Measurements from ENCODE around the gene EMC10.

Gene EMC10

DNA sequence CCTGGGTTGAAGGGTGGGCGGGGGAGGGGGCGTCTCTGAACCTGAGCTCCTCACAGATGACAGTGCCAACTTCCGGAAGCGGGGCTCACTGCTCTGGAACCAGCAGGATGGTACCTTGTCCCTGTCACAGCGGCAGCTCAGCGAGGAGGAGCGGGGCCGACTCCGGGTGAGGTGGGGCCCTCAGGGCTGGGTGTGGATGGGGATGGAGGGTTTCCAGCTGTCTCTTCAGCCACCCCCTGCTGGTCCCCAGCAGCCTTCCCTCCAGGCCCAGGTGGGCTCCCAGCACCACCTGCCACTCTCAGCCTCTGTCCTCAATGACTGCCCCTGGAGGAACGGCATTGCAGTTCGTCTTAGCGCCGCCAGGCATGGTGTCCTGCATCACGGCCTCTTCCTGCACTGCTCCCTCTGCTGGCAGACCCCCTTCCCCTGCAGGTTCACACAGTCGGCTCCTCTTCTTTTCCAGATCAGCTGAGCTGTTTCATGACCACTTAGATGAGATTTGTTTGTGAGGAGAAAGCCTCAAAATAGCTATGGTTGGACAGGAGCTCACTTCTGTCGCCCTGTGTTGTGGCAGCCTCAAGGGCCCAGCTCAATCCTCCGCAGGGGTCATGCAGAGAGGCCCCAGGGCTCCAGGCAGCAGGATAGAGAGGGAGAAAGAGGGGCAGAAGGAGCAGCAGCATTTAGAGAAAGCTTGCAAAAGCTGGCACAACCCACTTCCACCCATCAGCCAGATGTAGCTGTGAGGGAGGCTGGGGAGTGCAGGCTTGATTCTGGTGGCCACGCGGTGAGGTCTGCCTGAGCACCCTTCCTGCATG is 2.8 kb downstream of the EMC10 start:
- no peak for DNase-seq (ENCODE audit: low read depth)

DNA sequence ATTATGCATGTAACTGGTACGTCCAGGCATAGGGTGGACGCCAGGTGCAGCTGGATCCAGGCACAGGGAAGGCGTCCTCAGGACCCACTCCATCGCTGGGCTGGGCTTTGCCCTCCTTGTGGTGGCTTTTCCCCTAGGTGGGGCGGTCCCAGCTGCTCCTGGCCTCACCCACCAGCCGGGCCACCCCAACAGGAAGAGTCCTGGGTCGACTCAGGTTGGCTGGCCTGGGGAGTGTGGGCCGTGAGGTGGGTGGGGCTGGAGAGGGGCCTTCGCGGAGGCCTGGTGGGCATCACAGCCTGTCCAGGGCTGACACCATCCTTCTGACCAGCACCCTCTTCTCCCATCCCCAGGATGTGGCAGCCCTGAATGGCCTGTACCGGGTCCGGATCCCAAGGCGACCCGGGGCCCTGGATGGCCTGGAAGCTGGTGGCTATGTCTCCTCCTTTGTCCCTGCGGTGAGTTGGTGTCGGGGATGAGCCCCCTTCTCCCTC is 3.5 kb downstream of the EMC10 start:
- no peak for DNase-seq (ENCODE audit: low read depth)

DNA sequence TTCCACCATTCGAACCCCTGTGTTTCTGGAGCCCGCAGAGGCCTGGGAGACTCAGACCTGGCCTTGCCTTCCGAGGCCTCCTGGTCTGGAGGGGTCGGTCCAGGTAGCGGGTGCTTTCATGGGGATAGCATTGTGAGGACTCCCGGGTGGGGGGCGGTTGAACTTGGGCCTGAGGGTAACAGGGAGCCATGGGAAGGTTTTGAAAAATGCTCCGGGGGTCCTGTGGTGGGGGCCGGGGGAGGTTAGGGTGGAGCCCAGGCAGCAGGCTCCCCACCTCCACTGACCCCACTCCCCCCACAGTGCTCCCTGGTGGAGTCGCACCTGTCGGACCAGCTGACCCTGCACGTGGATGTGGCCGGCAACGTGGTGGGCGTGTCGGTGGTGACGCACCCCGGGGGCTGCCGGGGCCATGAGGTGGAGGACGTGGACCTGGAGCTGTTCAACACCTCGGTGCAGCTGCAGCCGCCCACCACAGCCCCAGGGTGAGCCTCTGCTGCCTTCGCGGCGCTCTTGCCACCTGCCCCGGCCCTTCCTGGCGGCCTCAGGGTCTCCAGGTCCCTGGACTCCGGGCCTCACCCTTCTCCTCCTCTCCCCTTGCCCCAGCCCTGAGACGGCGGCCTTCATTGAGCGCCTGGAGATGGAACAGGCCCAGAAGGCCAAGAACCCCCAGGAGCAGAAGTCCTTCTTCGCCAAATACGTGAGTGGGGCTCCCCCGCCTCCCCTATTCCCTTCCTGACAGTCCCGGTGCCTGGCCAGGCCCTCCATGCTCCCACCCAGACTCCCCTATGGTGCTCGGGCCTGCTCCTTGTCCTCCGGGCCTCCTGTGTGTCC is 4.2 kb downstream of the EMC10 start:
- no peak for DNase-seq (ENCODE audit: low read depth)

DNA sequence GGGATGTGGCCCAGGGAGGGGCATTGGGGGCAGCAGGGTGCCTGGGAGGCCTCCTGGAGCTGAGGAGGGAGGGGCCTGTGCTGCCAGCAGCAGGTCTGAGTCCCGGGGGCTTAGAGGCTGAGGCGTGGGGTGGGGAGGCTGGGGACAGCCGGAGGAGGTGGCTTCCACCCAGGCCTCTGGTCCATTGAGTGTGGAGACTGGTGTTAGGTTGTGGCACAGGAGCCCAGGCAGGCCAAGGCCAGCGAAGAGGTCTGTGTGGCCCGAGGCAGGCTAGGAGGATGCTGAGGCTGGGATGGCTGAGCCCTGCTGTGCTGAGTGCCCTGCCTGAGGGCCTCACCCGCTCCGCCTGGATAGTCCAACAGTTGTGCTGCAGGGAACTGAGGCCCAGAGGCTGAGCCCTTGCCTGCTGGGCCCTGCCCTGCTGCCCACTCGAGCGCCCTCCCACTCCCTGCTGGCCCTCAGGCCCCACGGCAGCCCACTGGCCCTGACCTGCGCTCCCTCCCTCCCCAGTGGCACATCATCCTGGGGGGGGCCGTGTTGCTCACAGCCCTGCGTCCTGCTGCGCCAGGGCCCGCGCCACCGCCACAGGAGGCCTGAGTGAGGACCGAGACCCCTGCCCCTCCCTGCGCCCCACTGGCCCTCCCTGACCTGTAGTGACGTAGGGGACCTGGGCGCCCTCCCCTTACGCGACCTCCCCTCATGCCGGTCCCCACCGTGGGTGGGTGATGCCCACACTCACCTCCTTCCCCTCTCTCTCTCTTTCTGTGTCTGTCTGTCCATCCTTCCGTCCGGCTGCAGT is 5.2 kb downstream of the EMC10 start:
- no peak for DNase-seq (ENCODE audit: low read depth)

DNA sequence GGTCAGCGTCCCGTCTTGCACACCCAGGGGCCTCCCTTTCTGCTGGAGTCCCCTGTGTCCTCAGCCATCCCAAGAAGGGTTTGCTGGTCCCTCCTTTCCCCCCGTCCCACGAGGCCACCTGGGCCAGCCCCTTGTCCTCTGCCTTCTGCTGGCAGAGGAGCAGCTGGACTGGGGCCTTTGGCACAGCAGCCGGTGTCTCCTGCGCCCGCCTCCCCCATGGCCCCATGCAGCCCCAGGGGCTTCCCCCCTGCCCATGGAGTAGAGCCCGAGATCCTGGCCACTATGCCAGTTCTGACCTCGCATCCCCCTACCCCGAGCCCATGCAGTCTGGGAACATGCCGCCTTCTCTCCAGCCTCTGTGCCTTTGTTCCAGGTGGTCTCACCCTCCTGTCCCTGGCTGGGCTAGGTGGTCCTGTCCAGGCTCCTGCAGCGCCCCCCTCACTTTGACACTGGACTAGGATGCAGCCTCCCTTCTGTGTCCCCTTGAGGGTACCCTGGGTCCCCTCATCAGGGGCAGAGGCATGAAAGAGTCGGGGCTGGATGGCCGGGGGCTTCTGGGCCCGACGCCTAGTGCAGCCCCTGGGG is 6.1 kb downstream of the EMC10 start:
- DNase-seq (ENCODE audit: low read depth) = no peak

DNA sequence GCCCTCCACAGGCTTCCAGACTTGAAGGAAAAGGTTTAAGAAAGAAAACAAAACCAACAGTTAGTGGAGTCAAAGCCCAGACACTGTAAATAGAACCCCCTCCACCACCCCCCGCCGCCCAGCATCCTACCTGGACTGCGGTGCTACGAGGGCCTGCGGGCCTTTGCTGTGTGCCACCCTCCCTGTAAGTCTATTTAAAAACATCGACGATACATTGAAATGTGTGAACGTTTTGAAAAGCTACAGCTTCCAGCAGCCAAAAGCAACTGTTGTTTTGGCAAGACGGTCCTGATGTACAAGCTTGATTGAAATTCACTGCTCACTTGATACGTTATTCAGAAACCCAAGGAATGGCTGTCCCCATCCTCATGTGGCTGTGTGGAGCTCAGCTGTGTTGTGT is 6.6 kb downstream of the EMC10 start:
- DNase-seq (ENCODE audit: low read depth) = no peak

DNA sequence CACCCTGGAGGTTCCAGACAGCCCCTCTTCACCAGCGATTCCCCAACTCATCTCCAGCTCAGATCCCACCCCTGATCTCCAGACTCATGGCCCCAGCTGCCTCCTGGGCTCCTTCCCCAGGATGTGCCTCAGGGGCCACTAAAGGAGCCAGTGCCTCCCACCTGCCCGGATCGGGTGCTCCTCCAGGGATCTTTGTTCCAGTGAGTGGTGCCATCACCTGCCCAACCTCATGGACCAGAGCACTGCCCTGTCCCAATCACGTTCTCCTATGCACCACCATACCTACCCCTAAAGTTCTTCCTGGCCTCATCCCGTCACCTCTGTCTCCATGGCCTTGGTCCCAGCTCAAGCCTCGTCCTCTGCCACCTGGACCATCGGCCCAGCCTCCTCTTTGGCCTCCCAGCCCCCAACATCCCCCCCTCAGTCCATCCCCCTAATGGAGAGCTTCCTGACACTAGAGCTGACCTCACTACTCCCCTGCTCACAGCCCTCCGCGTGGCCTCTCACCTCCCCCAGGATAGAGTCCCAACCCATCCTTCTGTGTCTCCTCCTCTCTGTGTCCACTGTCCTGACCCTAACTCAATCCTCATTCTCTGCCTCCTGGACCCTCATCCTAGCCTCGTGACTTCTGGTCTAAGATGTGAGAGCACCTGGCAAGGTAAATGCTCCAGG is 9.1 kb downstream of the EMC10 start:
- no peak for DNase-seq (ENCODE audit: low read depth)

DNA sequence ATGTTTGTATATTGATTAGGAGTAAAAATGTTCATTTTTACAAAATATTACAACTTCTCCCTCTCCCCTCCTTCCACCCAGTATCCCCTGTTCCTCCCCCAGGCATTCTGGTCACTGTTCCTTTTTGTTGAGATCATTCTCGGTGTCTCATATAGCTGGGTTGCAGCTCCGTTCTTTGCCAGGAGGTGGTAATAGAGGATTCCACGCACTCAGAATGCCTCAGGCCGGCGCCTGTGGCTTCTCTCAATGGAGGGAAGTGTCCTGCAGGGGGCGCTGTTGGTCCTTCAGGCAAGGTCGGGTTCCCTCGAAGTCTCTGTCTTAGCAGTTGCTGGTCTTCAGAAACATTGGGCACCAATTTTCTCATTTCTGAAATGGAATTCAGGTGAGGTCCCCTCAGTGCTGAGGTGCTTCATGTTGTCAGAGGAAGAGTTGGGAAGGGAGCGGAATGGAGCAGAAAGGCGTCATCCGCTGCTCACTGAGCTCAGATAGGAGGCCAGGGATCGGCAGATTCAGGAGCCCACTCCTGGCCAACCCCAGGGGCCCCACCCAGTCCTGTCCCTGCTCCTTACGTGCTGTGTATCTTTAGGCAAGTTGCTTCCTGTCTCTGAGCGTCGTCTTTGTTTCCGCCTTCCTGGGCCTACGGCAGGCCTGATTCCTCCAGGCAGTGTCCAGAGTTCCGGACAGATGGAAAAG is 10.7 kb downstream of the EMC10 start:
- DNase-seq (ENCODE audit: low read depth) = no peak

DNA sequence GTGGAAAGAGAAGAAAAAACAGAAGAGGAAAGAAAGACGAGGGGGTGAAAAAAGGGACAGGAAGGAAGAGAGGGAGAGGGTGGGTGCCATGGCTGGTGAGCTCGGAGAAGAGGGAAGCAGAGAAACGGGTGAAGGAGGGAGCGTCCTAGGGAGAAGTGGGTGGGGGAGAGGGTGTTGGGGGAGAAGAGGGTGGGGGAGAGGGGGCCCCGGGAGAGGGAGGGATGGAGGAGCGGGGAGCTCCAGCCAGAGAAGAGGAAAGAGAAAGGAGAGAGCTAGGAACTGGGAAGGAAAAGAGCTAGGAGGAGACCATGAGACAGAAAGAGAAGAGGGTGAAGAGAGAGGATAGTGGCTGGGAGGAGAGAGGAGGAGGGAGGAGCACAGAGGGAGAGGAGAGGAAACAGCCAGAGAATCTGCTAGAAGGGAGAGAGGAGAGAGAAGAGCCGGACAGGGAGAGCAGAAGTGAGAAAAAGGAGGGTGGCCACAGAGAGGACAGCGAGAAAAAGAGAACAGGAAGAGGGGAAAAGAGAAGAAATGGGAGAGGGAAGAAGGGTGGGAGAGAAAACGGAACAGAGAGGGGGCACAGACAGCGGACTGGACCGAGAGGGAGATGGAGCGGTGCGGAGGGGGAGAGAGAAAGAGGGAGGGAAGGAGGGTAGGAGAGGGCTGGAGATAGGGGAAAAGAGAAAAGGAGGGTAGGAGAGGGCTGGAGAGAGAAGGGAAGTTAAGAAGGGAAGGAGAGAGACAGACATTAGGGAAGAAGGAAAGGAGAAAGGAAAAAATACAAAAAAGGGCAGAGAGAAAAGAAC is 12.3 kb downstream of the EMC10 start:
- no peak for DNase-seq (ENCODE audit: low read depth)

DNA sequence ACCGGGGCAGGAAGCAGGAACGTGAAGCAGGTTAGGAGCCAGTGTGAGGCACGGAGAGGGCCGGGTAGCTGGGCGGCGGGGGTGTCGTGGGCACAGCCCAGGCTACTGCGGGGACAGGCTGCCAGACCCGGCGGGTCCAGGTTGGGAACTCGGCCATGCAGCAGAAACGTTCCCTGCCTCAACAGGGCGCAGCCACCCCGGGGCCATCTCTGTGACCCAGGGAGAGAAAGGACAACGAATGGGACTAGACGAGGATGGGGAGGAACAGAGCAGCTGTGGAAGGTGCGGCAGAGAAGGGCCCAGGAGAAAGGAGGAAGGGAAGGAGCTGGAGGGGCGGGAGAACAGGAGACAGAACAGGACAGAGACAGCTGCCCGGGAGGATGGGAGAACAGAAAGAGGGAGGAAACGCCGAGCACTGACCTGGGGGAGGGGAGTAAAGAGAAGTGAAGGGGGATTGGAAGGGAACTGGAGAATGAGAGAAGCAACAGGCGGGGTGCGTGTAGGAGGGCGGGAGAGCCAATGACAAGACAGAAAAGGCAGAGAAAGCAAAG is 13.2 kb downstream of the EMC10 start:
- no peak for DNase-seq (ENCODE audit: low read depth)

DNA sequence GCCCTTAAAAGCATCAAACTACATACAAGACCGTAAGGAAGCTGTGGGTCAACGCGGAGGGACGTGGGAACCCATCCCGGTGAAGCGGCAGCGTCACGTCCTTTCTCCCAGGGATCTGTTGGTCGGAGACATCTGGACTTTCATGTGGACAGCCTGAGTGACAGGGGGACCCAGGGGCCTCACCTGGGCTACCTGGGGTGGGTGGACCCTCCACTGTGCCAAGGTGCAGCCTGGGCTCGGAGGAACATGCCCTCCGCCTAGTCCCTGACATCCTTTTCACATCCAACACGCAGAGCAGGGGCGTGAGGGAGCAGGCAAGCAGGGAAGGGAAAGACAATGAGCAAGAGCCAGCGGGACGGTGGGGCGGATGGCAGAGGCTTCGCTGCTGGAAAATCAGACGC is 14.1 kb downstream of the EMC10 start:
- DNase-seq (ENCODE audit: low read depth) = no peak

DNA sequence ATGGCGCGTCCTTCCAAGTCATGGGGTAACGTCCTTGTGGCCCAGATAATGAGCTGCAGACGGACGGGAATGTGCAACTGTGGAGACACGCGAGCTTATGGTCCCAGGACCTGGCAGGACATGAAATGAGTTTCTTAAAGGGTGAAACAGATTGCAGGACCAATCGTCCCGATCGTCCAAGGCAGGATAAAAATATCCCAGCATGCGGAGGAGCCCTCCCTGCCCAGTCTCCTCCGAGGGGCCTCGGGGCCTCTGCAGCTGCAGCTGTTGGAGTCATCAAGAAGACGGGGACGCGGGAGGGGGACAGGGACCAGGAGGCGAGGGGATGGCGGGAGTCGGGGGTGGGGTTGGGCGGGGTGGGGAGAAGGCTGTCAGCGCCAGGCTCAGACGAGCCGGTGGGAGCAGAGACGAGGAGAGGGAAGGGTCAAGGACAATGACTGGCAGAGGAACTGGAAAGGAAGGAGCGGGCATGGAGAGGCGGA is 14.7 kb downstream of the EMC10 start:
- DNase-seq (ENCODE audit: low read depth) = no peak

DNA sequence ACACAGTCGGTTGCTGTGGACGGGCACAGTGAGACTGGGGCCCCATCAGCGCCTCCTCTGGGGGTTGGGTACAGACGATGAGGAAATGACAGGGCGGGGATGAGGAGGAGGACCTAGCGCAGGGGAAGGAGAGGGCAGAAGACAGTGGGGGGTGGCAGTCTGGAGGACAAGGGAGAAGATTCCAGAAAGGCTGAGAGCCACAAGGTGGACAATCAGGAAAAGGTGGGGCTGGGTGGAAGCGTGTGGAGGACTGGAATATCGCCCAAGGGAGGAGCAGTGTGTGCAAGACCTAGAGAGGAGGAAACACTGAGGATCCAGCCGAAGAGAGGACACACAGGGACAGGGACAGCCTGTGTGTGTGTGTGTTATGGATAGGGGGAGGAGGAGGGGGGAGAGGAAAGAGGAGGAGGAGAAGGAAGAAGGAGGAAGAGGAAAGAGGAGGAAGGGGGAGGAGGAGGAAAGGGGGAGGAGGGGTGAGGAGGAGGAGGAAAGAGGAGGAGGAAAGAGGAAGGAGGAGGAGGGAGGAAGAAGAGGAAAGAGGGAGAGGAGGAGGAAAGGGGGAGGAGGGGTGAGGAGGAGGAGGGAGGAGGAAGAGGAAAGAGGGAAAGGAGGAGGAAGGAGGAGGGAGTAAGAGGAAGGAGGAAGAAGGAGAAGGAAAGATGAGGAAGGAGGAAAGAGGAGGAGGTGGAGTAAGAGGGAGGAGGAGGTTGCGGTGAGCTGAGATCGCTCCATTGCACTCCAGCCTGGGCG is 16.2 kb downstream of the EMC10 start:
- DNase-seq (ENCODE audit: low read depth) = no peak

DNA sequence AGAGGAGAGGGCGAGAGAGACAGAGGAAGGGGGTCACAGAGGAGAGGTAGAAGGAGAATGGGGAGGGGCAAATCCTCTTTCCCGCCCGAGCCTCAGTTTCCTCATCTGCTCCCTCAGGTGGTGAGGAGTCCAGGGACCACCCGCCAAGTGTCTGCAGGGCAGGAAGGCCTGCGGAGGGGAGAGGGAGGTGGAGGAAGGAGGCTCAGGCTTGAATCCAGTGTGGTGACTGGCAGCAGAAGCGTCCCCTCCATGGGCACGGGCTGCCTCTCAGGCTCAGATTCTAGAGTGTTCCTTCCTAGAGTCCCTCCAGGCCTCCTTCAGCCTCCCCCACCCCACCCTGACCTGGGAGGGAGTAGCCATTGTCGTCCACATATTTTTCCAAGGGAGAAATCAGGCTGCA is 16.9 kb downstream of the EMC10 start:
- DNase-seq (ENCODE audit: low read depth) = no peak

DNA sequence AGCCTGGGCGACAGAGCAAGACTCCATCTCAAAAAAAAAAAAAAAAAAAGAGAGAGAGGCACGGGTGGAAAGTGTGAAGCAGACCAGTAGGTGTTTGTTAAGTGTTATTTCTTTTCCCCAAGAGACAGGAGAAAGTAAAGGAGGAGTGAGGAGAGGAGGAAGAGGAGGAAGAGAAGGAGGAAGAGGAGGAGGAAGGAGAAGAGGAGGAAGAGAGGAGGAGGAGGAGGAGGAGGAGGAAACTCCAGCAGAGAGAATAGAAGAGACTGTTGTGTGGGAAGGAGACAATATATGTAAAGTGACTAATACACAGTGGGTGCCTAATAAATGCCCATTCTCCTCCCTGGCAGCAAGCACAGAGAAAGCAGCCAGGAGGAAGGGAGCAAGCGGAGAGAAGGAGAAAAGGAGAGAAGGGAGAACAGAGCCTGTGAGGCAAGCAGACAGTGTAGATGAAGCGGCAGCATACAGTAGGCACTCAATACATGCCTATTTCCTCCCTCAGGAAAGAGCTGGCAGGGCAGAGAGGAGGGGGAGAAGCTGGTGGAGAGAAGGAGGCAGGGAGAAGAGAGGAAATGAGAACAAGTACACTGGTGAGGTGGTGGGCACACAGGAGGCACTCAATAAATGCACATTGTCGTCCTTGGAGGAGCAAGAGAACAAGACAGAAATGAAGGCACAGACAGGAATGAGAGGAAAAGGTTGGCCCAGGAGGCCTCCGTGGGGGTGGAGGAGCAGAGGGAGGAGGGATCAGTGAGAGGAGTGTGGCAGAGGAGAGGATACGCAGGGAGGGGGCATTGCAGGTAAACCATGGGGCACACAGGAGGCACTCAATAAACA is 18.1 kb downstream of the EMC10 start:
- no peak for DNase-seq (ENCODE audit: low read depth)

DNA sequence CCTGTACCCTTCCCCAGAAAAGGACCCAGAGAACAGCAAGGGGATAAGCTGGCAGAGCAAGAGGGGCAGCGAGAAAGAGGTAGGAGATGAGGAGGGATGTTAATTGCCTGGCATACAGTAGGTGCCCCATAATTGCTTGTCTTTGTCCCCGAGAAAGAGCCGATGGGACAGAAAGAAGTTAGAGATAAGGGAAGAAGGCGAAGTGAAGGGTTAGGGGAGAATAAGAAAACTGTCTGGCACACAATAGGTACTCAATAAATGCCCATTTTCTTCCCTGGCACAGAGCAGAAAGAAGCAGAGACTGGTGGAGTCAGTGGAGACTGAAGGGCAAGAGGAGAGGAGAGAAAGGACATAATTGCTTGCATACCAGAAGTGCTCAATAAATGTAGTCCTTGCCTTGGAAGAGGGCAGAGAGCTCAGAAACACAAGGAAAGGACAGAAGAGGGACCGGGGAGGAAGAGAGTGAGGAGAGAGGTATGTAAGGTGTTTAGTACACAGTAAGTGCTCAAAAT is 18.8 kb downstream of the EMC10 start:
- DNase-seq (ENCODE audit: low read depth) = no peak

DNA sequence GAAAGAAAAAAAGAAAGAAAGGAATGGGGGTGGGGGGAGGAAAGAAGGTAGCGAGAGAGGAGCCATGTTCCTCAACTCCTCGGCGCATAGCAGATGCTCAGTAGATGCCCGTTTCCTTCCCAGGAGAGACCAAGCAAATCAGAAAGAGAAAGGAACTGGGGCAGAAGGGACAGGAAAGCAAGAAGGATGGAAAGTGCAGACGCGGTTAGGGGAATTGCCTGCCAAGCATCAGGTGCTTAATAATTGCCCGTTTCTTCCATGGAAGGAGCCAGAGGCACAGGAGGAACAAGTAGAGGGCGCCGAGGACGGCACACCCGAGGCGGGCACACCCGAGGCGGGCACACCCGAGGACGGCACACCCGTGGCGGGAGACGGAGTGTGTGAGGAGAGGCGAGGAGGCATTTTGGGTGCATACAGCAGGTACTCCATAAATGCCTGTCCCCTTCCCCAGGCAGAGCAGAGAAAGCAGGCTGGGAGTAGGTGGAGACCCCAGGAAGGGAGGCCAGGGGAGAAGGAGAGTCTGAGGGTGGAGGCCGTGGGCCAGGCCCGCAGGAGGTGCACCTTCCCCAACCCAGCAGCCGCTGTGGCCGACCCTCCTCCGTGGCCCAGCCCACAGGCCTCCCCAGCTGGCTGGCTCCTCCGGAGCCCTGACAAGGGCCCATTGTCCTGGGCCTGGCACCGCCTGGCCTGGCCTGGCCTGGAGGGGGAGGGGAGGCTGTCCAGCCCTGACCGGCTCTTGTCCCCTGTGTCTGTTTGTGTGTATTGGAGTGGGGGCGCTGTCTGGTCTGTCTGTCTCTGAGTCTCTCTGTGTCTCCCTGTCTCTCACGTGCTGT is 20.1 kb downstream of the EMC10 start:
- no peak for DNase-seq (ENCODE audit: low read depth)

All from HS-27A (cell line).